ACC112 (cell line): ENCODE results near the gene JOSD2.

ENCODE experiments used
- H2AFZ ChIP-seq: fragments of 200-600 bp; sonication (generic); one replicate; pipeline ENCODE4 v1.6.0; 2017; ENCODE audit warnings: antibody characterized with exemption, low read length; ENCODE audit not compliant: unreplicated experiment
- H3K27ac ChIP-seq: fragments of 200-600 bp; sonication (generic); 2 replicates; pipeline ENCODE4 v1.5.1; 2014; ENCODE audit warnings: low read depth, mild to moderate bottlenecking, antibody characterized with exemption, low read length, moderate library complexity
- H3K27me3 ChIP-seq: fragments of 200-600 bp; sonication (generic); 2 replicates; pipeline ENCODE4 v1.6.1; 2014; ENCODE audit warnings: mild to moderate bottlenecking, antibody characterized with exemption, low read length, moderate library complexity, mixed read lengths; ENCODE audit not compliant: insufficient read depth
- H3K36me3 ChIP-seq: fragments of 200-600 bp; sonication (generic); 2 replicates; pipeline ENCODE4 v1.6.1; 2016; ENCODE audit warnings: mild to moderate bottlenecking, antibody characterized with exemption, low read length, moderate library complexity, mixed read lengths; ENCODE audit not compliant: insufficient read depth
- H3K4me1 ChIP-seq: fragments of 200-600 bp; sonication (generic); one replicate; pipeline ENCODE4 v1.6.1; 2016; ENCODE audit warnings: low read length, mixed read lengths; ENCODE audit not compliant: insufficient read depth, unreplicated experiment, control insufficient read depth
- H3K4me3 ChIP-seq: fragments of 200-600 bp; sonication (generic); 2 replicates; pipeline ENCODE4 v1.5.1; 2014; ENCODE audit warnings: mild to moderate bottlenecking, low read depth, low read length
- H3K79me2 ChIP-seq: fragments of 200-600 bp; sonication (generic); one replicate; pipeline ENCODE4 v1.6.0; 2016; ENCODE audit warnings: low read length; ENCODE audit not compliant: control insufficient read depth, unreplicated experiment, insufficient read depth

The JOSD2 gene

GRCh38 chr19:50519006-50519575, 8.1 kb upstream of the JOSD2 start:
- Histone ChIP-seq H3K79me2 (no peaks in the 10 kb centered on the region), H3K36me3 (no peaks in the 10 kb centered on the region), H3K27ac (no peak overlapping the region), H2AFZ (no peak overlapping the region), H3K27me3 (no peaks in the 10 kb centered on the region), H3K4me3 (no peak overlapping the region), H3K4me1 (no peaks in the 10 kb centered on the region)

- Histone ChIP-seq H3K4me3 (no peak overlapping the region), H3K27ac (no peak overlapping the region), H3K79me2 (no peaks in the 10 kb centered on the region), H2AFZ (no peak overlapping the region), H3K27me3 (no peaks in the 10 kb centered on the region), H3K36me3 (no peaks in the 10 kb centered on the region), H3K4me1 (no peaks in the 10 kb centered on the region)
These were observed 7.4 kb upstream of the JOSD2 start for GRCh38 chr19:50518091-50519005.

GRCh38 chr19:50517704-50518075, 6.7 kb upstream of the JOSD2 start:
- Histone ChIP-seq H2AFZ (no peak overlapping the region), H3K27me3 (no peaks in the 10 kb centered on the region), H3K4me1 (no peaks in the 10 kb centered on the region), H3K4me3 (no peak overlapping the region), H3K27ac (no peak overlapping the region), H3K36me3 (no peaks in the 10 kb centered on the region), H3K79me2 (no peaks in the 10 kb centered on the region)

GRCh38 chr19:50516964-50517703, 6.1 kb upstream of the JOSD2 start:
- no peak overlapping the region for H3K27ac ChIP-seq
- H3K4me3 ChIP-seq, result no peak overlapping the region
- H3K4me1 ChIP-seq, result no peaks in the 10 kb centered on the region
- H3K27me3 ChIP-seq, result no peaks in the 10 kb centered on the region
- H3K36me3 ChIP-seq, result no peaks in the 10 kb centered on the region
- H2AFZ ChIP-seq, result no peak overlapping the region
- peaks cover under 1% of the 10 kb centered on the region for H3K79me2 ChIP-seq

DNA sequence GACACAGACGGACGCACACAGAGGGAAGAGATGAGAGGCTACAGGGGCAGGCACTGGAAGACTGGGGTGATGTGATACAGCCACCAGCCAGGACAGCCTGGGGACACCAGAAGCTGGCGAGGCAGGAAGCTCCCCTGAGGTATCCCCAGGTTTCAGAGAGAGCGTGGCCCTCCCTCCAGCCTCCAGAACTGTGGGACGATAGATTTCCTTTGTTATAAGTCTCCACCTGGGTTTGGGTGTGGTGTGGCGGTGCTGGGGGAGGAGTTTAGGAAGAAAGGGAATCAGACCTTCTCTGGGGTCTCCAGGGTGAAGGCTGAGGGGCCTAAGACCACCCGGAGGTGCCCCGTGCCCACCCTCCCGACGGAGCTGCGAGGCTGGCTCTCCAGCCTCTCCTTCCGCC, 5.5 kb upstream of the JOSD2 start:
- Histone ChIP-seq H2AFZ (no peak overlapping the region), H3K27me3 (no peaks in the 10 kb centered on the region), H3K4me3 (no peak overlapping the region), H3K79me2 (peaks cover 3% of the 10 kb centered on the region), H3K4me1 (no peaks in the 10 kb centered on the region), H3K27ac (no peak overlapping the region), H3K36me3 (no peaks in the 10 kb centered on the region)

DNA sequence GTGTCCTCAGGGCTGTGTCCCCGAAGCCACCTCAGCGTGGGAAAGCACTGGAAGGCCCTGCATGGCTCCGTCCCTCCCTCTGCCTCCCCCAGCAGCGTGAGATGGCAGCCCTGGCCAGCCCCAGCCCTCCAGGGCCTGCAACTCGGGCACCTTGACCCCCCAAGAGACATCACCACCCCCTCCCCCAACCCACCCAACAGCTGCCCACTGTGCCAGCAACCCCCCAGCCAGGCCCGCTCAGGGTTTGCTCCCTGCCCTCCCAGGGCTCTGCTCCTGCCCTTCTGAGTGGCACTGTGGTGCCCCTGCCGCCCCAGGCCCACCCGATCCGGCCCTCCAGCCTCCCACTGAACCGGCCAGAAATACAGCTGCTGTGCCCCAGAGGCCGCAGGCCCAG, 4.2 kb upstream of the JOSD2 start:
- Histone ChIP-seq H2AFZ (no peak overlapping the region), H3K27me3 (no peaks in the 10 kb centered on the region), H3K79me2 (peaks cover 9% of the 10 kb centered on the region), H3K36me3 (no peaks in the 10 kb centered on the region), H3K4me1 (no peaks in the 10 kb centered on the region), H3K4me3 (no peak overlapping the region), H3K27ac (no peak overlapping the region)

DNA sequence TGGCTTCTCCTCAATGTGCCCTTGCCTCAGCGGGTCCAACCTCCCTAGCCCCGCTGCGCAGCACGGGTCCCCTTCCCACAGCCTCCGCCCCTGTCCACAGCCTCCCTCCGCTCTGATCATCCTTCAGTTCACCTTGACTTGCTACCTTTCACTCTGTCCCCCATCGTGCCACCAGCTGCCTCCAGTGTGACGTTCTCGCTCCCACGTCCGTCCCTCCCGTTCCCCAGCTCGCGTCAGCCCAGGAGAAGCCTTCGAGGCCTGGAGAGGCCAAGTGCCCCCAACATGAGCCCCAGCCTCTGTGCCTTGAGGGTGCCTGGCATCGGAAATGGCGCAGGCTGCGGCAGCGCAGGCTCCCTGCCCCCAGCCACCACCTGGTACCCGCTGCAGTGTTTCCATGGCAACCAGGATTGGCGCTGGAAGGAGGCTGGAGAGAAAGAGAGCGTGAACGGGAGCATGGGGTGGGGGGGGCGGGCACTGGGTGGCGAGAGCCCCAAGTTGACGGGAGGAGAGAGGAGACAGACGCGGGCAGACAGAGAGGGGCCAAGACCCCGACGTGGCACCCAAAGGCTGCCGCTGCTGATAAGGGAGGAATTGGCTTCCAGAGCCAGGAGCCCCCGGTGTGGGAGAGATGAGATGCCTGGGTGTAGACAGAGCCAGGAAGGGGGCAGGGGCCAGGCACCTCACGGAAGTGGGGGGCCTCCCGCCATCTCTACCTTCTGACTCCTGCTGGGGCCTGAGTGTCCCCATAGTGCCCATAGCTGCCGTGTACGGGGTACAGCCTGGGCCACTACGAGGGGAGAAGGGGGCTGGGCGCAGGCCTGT, 3.6 kb upstream of the JOSD2 start:
- H3K27ac ChIP-seq, result no peak overlapping the region
- H2AFZ ChIP-seq, result no peak overlapping the region
- H3K4me1 ChIP-seq, result no peaks in the 10 kb centered on the region
- no peak overlapping the region for H3K4me3 ChIP-seq
- H3K79me2 ChIP-seq, result peaks cover 9% of the 10 kb centered on the region
- H3K27me3 ChIP-seq, result no peaks in the 10 kb centered on the region
- no peaks in the 10 kb centered on the region for H3K36me3 ChIP-seq

DNA sequence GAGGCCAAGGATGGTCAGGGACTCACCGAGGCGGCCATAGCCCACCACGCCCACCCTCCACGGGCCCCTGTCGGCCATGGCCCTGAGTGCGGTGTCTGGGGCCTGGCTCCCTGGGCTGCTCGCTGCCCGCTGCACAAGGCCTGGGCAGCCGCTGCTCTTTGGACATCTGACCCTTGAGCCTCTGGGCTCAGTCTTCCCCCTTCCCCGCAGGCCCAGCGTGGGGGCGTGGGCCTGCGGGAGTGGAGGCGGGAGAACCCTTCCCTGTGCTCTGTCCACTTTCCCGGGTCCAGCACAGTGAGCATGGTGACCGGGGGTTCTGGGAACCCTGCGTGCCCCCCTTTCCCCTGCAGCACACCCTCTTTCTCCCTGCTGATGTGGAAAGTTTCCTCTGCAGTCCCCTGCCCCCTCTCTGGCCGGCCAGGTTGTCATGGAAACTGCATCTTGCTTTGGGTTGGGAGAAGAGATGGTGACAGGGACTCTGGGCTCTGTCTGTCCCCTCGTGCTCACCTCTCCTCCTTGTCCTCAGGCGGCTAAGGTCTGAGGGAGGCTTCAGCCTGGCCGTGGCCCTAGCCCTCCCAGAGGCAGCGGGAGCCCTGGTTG, 2.9 kb upstream of the JOSD2 start, which contains the start of gene ASPDH:
Gene ASPDH (minus strand): TSS at position 168 of the 600 bp plus-strand sequence. CDS start 90 bp downstream, at position 78.
- no peaks in the 10 kb centered on the region for H3K36me3 ChIP-seq
- H2AFZ ChIP-seq, result no peak within 1 kb of the TSS
- no peak within 1 kb of the TSS for H3K4me3 ChIP-seq
- H3K27ac ChIP-seq, result no peak within 1 kb of the TSS
- H3K27me3 ChIP-seq, result no peaks in the 10 kb centered on the region
- H3K4me1 ChIP-seq, result no peaks in the 10 kb centered on the region
- peaks cover 9% of the 10 kb centered on the region for H3K79me2 ChIP-seq

GRCh38 chr19:50512999-50513745, 2.2 kb upstream of the JOSD2 start:
- no peak overlapping the region for H3K4me3 ChIP-seq
- no peaks in the 10 kb centered on the region for H3K27me3 ChIP-seq
- H3K27ac ChIP-seq, result no peak overlapping the region
- H3K79me2 ChIP-seq, result peaks cover 9% of the 10 kb centered on the region
- H3K4me1 ChIP-seq, result no peaks in the 10 kb centered on the region
- H2AFZ ChIP-seq, result no peak overlapping the region
- H3K36me3 ChIP-seq, result no peaks in the 10 kb centered on the region
